ENCODE measurements around the gene SLC31A1.
A peak's percentile ranks its signal among the peaks of the same experiment; 100 is the strongest.
"Not testable (repeated sequence)": the region's sequence is repeated elsewhere in the genome, so short reads cannot be mapped to it uniquely, and the experiment has no call there.

The SLC31A1 gene

DNA sequence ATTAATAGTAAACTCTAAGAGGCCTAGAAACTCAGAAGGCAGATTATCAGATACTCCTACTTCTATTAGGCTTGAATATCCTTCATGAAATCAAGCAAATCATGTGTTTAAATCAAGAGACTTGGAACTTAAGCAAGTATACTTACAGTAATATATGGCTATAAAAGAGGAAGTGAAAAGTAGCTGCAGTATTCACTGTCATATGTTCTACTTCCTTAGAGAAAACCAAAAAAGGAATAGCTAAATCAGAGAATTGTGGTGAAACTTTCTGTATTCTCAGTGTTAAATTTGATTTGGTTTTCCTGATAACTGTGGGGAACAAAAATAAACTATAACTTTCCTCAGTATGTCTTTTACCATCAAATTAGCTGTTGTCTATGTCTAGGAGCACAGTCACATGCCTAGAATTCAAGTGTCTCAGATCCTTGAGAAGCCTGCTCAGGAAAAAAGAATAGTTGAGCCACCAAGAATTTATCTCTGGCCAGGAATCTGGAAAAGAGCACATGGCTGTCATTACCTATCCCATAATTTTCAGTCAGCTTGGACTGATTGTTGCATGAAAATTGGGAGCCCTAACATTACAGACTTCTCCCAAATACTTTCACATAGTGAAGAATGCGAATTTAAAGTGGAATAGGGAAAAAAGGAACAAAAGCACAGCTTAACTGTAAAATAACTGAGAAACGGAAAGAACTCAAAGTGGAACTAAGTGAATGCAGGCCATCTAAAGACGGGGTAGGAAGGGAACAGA lies 2.0 kb upstream of the SLC31A1 start:
- intact Hi-C loops (cut with DNase I) = no loop called here
- no peak for DNase-seq

- DNase-seq = no peak
- intact Hi-C loops (cut with DNase I) = loop anchor here (2.0 to 5.0 kb wide), 3 partner anchors 55 to 192 kb away; partner anchors contain the start of genes C9orf43, CDC26, POLE3 and PRPF4
Measured at GRCh38 chr9:113219969-113220368, 1.4 kb upstream of the SLC31A1 start.

- intact Hi-C loops (cut with DNase I) = loop anchor here (2.0 to 5.0 kb wide), 3 partner anchors 54 to 192 kb away; partner anchors contain the start of genes C9orf43, CDC26, POLE3 and PRPF4
- DNase-seq = no peak
Measured at GRCh38 chr9:113220467-113221002, 809 bp upstream of the SLC31A1 start.

DNA sequence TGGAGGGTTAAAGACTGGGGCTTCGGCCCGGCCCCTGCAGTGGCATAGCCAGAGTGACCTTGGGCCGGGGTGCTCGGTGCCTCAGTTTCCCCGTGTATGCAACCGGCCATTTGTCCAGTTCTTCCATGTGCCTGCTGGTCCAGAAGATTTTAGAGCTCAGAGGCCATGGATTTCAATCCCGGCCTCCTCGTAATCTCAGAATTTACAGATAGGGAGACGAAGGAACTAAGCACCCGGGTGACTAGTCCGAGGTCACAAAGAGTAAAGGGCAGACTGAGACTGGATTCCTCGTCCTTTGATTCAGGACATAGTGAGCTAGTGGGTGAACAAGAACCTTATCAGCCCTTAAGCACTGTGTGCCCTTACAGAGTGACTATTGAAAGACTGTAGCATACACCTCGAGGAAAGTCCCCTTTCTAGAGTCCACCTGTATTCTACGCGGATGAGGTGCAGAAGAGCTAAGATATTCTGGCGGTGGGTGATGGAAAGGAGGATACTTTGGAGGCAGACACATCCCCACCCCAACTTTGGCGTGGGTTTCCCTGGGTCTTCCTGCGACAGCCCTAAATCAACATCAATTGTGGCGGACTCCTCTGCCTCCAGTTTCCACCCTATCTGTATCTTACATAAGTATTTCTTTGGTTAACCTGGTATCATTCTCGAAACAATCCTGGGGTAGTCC lies 597 bp downstream of the SLC31A1 start:
- intact Hi-C loops (cut with DNase I) = loop anchor here (2.0 to 5.0 kb wide), 3 partner anchors 53 to 190 kb away; partner anchors contain the start of genes C9orf43, CDC26, POLE3 and PRPF4
- peak in 1 of 42 donors; percentile 21 for DNase-seq

- intact Hi-C loops (cut with DNase I) = loop anchor here (5.0 kb wide), 1 partner anchor 190 kb away; the partner anchor contains the start of genes C9orf43 and POLE3
- no peak for DNase-seq
Measured at GRCh38 chr9:113222482-113222841, 1.1 kb downstream of the SLC31A1 start.

GRCh38 chr9:113223963-113224362 lies 2.6 kb downstream of the SLC31A1 start:
- no peak for DNase-seq
- intact Hi-C loops (cut with DNase I) = loop anchor here (5.0 kb wide), 1 partner anchor 188 kb away; the partner anchor contains the start of genes C9orf43 and POLE3

DNA sequence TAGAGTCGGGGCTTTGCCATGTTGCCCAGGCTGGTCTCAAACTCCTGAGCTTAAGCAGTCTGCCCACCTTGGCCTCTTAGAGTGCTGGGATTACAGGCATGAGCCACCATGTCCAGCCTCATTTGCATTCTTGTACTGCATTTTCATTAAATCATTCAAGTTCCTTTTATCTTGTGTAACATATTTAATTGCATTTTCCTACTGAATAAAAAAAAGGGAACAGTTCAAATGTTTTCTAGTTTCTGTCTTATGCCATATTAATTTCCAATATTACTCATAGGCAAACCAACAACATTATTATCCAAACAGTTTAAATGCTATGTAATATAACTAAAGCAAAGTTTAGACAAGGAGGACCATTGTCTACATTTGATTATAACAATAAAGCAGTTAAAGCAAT lies 6.1 kb downstream of the SLC31A1 start:
- intact Hi-C loops (cut with DNase I) = no loop called here

DNA sequence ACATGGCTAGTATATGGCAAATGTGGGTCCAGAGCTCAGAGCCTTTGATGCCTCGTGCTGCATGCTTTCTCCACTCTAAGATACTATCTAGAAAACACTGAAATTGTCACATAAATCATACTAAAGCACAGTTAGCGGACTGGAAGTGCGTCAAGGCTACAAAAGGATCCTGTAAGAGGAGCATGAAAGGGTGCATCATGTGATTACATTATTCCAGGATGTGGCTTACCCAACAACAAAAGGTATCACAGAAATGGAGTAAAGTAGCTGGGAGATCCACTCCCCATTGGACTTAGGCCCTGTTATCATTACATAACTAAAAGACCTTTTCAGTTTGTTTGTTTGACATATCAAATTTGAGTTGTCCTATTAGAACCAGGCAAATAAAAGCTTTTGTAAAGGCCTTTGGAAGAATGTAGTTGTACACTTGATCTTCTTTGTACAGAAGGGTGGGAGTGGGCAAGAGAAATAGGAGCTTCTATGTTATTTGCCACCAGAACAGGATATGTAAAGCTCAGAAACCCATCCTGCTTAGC lies 6.9 kb downstream of the SLC31A1 start:
- intact Hi-C loops (cut with DNase I) = no loop called here
- no peak for DNase-seq

More for the DNA sequence above, 6.1 kb downstream of the SLC31A1 start:
- DNase-seq = no peak

DNA sequence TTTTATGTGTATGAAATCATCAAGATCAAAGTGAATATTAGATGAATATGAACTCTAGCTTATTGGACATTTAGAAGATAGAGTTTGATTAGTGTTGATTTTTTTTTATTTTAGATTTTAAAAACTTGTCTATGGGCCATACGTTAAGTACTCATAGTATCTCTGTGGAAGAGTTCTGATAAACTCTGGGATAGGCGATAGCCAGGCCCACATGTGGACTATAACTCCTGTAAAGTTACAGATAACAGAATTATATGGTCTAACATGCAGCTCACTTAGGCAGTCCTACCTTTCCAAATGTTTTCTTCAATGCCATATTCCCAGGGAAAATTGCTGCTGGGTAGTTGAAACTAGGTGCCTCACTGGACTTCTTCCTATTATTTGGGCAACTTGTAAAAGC lies 10.4 kb downstream of the SLC31A1 start:
- intact Hi-C loops (cut with DNase I) = no loop called here
- no peak for DNase-seq

- DNase-seq; intact Hi-C loops (cut with DNase I): not testable (repeated sequence)
Measured at GRCh38 chr9:113235701-113236255, 14.4 kb downstream of the SLC31A1 start.

- no peak for DNase-seq
- intact Hi-C loops (cut with DNase I) = no loop called here
Measured at GRCh38 chr9:113237026-113237425, 15.7 kb downstream of the SLC31A1 start.

DNA sequence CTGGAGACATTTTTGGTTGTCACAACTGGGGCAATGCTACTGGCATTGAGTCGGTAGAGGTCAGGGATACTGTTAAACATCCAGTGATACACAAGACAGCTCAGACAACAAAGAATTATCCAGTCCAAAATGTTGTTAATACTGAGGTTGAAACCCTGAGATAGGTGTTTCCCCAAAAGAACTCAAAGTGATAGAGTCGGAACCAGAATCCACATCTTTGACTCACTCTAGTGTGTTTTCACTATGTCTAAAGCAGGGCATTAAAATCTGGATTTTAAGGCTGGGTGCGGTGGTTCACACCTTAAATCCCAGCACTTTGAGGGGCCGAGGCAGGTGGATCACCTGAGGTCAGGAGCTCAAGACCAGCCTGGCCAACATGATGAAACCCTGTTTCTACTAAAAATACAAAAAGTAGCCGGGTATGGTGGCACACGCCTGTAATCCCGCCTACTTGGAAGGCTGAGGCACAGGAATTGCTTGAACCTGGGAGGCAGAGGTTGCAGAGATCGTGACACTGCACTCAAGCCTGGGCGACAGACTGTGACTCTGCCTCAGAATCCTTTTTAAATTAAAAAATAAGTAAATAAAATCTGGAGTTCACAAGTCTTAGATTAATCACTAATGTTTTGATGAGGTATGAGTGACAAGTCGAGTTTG lies 17.0 kb downstream of the SLC31A1 start:
- no peak for DNase-seq
- intact Hi-C loops (cut with DNase I) = no loop called here

DNA sequence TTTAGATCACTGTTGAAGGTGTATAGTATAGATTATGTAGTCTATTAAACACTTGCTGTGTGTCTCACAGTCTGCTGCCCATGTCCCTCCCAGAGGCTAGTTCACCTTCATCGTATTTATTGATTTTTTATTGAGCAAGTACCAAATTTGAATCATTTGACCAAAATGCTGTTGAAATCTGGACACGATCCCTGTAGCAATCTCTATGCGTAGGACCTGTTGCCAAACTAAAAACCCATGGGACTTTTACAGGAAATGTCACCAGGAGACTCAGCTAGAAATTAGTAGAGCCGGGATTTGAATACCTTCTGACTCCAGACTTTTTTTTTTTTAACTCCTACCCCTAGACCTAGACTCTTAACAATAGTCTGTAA lies 17.5 kb downstream of the SLC31A1 start:
- intact Hi-C loops (cut with DNase I) = no loop called here
- no peak for DNase-seq

DNA sequence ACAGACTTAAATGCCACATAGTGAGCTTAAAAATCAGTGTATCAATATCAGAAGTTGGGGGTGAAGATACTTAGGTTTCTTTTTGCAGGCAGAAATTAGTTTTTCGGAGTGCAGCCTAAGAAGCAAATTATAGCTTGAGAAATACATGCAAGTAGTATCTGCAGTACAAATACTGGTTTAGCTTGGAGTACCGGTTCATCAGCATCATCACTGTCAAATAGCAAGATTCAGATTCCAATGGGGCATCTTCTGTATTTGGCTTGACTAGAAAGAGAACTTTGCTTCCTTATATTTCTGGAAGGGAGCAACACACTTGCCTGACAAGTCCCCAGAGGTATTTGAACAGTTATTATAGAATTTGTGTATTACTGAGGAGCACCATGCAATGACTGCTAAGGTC lies 19.8 kb downstream of the SLC31A1 start:
- intact Hi-C loops (cut with DNase I) = no loop called here
- no peak for DNase-seq

- no peak for DNase-seq
- intact Hi-C loops (cut with DNase I) = no loop called here
Measured at GRCh38 chr9:113244556-113244955, 23.2 kb downstream of the SLC31A1 start.

DNA sequence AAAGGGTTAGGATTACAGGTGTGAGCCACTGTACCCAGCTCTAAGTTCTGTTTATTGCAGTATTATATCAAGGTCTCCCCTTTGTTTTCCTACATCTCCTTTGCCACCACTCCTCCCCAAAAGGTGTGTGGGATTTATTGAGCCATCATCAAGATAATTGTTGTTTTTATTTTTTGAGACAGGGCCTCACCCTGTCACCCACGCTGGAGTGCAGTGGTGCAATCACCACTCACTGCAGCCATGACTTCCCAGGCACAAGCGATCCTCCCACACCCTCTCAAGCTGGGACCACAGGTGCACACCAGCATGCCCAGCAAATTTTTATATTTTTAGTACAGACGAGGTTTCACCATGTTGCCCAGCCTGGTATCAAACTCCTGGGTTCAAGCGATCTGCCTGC lies 24.6 kb downstream of the SLC31A1 start:
- intact Hi-C loops (cut with DNase I) = no loop called here
- DNase-seq = no peak

GRCh38 chr9:113246928-113247327 lies 25.6 kb downstream of the SLC31A1 start:
- intact Hi-C loops (cut with DNase I) = no loop called here
- DNase-seq = no peak

- intact Hi-C loops (cut with DNase I) = no loop called here
- DNase-seq = no peak
Measured at GRCh38 chr9:113247640-113248039, 26.3 kb downstream of the SLC31A1 start.

GRCh38 chr9:113249661-113250060 lies 28.3 kb downstream of the SLC31A1 start:
- intact Hi-C loops (cut with DNase I) = not testable (repeated sequence)

More at GRCh38 chr9:113249661-113250060, 28.3 kb downstream of the SLC31A1 start:
- DNase-seq = not testable (repeated sequence)
